Measurements from ENCODE around the gene RCC2.

The RCC2 gene

DNA sequence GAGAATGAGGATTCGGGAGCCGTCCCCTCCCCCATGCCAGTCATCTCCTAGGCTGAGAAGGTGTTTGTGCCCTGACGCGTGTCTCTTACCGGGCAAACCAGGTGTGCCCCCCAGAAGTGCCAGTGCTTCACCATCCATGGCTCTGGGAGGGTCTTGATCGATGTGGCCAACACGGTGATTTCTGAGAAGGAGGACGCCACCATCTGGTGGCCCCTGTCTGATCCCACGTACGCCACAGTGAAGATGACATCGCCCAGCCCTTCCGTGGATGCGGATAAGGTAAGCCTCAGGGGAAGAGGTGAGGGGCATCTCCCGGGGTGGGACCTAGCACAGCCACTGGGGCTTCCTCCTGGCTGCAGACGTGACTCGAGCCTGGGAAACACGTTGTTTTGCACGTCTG is 66.5 kb downstream of the RCC2 start:
- no peak for DNase-seq (ENCODE audit: low read depth)

DNA sequence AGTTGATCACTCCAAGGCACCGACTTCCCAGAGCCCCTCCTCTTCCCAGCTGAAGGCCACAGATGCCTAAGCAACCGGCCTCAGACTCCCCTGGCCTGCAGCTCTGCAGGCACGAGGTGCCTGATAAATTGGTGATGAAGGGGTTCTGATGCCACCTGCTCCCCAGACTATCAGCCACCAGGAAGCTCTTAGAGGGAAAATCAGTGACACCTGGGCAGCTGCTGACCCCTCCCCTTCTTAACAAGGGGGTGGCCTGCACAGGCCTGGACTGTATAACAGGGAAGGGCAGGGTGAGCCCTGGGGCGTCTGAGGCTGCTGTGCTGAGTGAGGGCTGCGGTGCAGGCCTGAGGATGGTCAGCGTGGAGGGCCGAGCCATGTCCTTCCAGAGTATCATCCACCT is 67.6 kb downstream of the RCC2 start, which contains the start of gene PADI6:
Gene PADI6 (plus strand): TSS at position 301 of the 400 bp plus-strand sequence. CDS start 50 bp downstream, at position 351.
- DNase-seq (ENCODE audit: low read depth), result no peak

DNA sequence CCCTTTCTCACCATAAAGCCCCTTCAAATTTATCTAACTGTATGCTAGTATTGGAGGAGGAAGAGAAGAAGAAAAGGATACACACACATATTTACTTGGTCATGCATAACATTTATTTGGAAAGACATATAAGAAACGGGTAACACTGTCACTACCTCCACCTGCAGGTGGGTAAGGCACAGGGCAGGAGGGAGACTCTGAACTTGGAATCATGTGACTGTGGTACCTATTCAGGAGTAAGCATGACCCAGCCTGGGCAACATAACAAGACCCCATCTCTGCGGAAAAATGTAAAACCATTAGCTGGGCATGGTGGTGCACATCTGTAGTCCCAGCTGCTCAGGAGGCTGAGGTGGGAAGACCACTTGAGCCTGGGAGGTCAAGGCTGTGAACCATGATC is 68.9 kb downstream of the RCC2 start:
- DNase-seq (ENCODE audit: low read depth), result no peak

DNA sequence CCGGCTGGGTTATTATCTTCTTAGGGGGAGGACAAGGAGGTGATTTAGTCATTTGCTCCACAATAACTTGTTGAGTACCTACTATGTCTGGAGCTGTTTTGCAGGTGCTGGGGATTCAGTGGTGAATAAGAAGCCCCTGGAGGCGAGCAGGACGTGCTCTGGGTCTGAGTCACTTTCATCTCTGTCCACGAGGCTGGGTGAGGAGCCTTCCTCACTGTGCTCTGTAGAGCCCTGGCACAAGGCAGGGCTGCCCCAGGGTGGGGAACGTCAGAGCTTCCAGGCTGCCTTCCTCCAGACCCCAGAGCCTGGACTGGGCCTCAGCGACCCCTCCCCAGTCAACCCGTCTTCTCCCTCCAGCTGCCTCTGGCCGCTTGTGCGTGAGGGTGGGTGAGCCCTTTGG is 70.0 kb downstream of the RCC2 start:
- peak; percentile 38 for DNase-seq (ENCODE audit: low read depth)

DNA sequence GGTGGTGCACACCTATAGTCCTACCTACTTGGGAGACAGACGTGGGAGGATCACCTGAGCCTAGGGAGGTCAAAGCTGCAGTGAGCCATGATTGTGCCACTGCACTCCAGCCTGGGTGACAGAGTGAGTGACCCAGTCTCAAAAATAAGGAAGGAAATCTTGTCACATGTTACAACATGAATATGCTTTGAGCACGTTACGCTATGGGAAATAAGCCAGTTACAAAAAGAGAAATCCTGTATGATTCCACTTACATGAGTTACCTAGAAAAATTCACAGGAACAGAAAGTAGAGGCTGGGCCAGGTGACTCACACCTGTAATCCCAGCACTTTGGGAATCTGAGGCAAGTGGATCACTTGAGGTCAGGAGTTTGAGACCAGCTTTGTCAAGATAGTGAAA is 74.2 kb downstream of the RCC2 start:
- DNase-seq (ENCODE audit: low read depth), result no peak

DNA sequence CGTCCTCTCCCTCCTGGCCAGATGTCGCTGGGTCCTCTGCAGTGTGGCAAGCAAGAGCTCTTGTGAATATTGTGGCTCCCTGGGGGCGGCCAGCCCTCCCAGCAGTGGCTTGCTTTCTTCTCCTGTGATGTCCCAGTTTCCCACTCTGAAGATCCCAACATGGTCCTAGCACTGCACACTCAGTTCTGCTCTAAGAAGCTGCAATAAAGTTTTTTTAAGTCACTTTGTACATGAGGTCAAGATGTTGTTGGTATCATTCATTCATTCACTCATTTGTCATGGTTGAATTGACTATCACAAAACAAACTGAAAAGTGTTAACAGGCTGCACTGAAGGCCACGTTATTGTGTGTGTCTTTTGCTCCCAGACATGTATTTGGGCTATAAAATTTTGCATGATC is 75.7 kb downstream of the RCC2 start:
- no peak for DNase-seq (ENCODE audit: low read depth)

DNA sequence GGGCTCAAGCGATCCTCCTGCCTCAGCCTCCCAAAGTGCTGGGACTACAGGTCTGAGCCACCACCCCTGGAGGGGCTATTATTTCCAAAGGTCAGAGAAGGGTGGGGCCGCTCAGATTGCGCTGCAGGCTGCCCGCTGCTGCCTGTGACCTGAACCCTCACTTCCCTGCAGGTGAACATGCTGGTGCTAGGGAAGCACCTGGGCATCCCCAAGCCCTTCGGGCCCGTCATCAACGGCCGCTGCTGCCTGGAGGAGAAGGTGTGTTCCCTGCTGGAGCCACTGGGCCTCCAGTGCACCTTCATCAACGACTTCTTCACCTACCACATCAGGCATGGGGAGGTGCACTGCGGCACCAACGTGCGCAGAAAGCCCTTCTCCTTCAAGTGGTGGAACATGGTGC is 76.1 kb downstream of the RCC2 start:
- no peak for DNase-seq (ENCODE audit: low read depth)

DNA sequence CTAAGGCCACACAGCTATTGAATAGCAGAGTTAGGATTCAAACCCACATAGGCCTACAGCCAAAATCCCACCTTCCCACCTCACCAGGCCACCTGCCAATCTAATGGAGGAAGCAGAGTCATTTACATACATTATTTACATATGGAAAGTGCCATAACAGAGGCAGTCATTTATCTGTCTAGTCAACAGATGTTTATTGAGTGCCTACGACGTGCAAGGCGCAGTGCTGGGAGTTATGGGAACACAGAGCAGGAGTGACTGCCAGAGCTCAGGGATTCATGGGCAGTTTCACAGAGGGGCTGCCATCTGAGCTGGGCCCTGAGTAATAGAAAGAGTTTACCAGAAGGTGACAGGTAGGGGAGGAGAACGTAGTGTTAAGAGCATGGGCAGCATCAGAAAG is 77.8 kb downstream of the RCC2 start:
- DNase-seq (ENCODE audit: low read depth), result no peak

DNA sequence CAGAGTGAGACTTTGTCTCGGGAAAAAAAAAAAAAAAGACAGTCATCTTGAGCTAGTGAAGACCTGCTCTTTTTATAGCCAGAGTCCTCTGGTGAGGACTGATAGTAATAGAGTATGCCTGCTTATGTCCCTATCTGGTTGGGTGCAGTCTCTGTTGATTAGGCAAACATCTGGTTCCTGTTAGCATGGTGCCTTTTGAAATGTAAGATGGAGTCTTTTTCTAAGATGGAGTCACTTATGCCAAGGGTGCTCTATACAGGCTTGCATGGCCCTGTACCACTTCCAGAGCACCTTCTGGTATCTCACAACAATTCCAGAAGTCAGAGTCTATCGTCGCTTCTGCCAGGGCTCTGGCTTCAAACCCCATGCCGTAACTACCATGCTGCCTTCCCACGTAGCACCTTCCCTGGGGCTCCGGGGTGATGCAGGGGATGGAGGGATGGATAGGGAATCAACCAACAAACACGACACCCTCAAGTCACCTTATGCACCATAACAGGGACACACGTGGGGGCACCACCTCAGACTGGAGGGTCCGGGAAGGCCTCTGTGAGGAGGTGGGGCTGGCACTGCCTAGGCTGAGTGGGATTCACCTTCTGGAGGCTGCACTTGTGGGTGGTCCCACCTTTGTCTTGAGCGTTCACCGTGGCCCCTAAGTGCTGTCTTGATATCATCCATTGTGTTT is 79.1 kb downstream of the RCC2 start:
- DNase-seq (ENCODE audit: low read depth), result no peak

DNA sequence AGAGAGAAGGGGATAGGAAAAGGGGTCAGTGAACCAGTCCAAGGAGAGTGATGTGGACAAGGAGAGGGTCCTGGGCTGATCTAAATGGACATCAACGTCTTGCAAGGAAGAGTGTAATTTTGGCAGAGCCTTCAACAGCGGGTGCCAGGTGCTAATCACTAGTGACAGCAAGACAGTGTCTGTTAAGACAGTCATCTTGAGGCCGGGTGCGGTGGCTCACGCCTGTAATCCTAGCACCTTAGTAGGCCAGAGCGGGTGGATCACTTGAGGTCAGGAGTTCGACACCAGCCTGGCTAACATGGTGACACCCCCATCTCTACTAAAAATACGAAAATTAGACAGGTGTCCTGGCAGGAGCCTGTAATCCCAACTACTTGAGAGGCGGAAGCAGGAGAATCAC is 79.7 kb downstream of the RCC2 start:
- no peak for DNase-seq (ENCODE audit: low read depth)

DNA sequence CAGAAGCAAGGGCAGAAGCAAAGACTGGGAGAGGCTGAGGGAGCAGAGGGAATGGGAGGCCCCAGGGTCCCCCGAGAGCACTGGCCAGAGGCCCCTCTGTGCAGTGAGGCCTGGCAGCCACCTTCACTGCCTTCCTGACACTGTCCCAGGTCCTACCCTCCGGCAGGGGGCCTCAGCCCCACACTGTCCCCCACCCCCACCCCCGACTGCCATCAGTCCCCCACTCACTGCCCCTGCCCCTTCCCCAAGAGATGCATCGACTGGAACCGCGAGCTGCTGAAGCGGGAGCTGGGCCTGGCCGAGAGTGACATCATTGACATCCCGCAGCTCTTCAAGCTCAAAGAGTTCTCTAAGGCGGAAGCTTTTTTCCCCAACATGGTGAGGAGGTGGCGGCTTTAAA is 80.4 kb downstream of the RCC2 start:
- no peak for DNase-seq (ENCODE audit: low read depth)

DNA sequence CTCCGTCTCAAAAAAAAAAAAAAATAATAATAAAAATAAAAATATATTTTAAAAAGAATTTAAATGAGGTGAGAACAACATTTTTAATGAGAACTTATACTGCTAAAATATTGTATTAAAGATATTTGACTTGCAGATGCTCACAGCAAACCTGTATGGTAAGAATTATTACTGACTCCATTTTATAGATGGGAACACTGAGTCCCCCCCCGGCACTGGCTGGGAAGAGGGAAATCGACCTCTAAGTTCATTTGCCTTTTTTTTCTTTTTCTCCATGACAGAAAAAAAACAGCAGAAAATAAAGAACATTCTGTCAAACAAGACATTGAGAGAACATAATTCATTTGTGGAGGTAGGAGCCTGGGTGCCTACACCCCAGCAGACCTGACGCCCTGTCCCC is 80.9 kb downstream of the RCC2 start:
- no peak for DNase-seq (ENCODE audit: low read depth)

Data from HS-27A (cell line).